ENCODE results near the gene DAGLA. TPM values are rescaled to one million over a fixed set of nuclear protein-coding genes. Genes with fewer than 3 reads are reported as not detected.

DAGLA gene
- total and polyA plus RNA-seq, 2 of the 13 experiments (the other 11 are each of a cell fraction or from before 2014, with no cell fraction given), result 2.6 to 3.9 TPM

- TF ChIP-seq TBL1XR1 (IDR thresholded peaks at IDR 0.05; ENCODE audit: borderline replicate concordance, low read length, partially characterized antibody) (peak; percentile 56), THYN1 (CRISPR knock-in tag; IDR thresholded peaks at IDR 0.05; ENCODE audit: borderline replicate concordance, low read depth) (peak; percentile 24; the same call in 1 of the 2 replicates), ZNF251 (CRISPR knock-in tag; IDR thresholded peaks at IDR 0.05) (no peak), ZNF792 (CRISPR knock-in tag; IDR thresholded peaks at IDR 0.05) (peak; percentile 94; the same call in 1 of the 2 replicates), KAT2B (IDR thresholded peaks at IDR 0.05; ENCODE audit: borderline replicate concordance, low read depth, low read length) (no peak), MXD1 (CRISPR knock-in tag; IDR thresholded peaks at IDR 0.05) (peak; percentile 81; the same call in 1 of the 2 replicates), ZNF468 (CRISPR knock-in tag; IDR thresholded peaks at IDR 0.05) (no peak), FLYWCH1 (CRISPR knock-in tag; IDR thresholded peaks at IDR 0.05) (no peak), PHF21A (CRISPR knock-in tag; IDR thresholded peaks at IDR 0.05) (peak; percentile 96), ZNF17 (CRISPR knock-in tag; IDR thresholded peaks at IDR 0.05) (no peak), LCORL (IDR thresholded peaks at IDR 0.05) (no peak), LCORL (CRISPR knock-in tag; IDR thresholded peaks at IDR 0.05) (peak; percentile 84), RFX1 (IDR thresholded peaks at IDR 0.05) (no peak), HMG20B (CRISPR knock-in tag; conservative IDR thresholded peaks at IDR 0.05) (peak; percentile 70; the same call in 1 of the 2 replicates), PAWR (CRISPR knock-in tag; IDR thresholded peaks at IDR 0.05; ENCODE audit: borderline replicate concordance) (no peak), SOX13 (IDR thresholded peaks at IDR 0.05) (peak; percentile 63), SOX13 (CRISPR knock-in tag; conservative IDR thresholded peaks at IDR 0.05 in 1 of 2, IDR thresholded peaks at IDR 0.05 in 1 of 2) (peak in 1 of 2 experiments; percentile 83; a peak in 2 of 4 replicates), MED13 (CRISPR knock-in tag; IDR thresholded peaks at IDR 0.05) (no peak; the same call in 1 of the 2 replicates), TAF1 (CRISPR knock-in tag; IDR thresholded peaks at IDR 0.05) (peak; percentile 55), CREM (IDR thresholded peaks at IDR 0.05) (peak; percentile 62; the same call in 1 of the 2 replicates), CREM (CRISPR knock-in tag; IDR thresholded peaks at IDR 0.05) (no peak), ZFX (CRISPR knock-in tag; IDR thresholded peaks at IDR 0.05; ENCODE audit: low read depth) (peak; percentile 91), ELF1 (CRISPR knock-in tag; IDR thresholded peaks at IDR 0.05) (peak; percentile 65), ZBTB4 (CRISPR knock-in tag; IDR thresholded peaks at IDR 0.05; ENCODE audit: borderline replicate concordance) (peak; percentile 62; the same call in 1 of the 2 replicates), CHD2 (IDR thresholded peaks at IDR 0.05; ENCODE audit: low read depth, low read length) (no peak), NFYC (CRISPR knock-in tag; IDR thresholded peaks at IDR 0.05) (peak; percentile 67)
- TF ChIP-seq, protein P1, sequence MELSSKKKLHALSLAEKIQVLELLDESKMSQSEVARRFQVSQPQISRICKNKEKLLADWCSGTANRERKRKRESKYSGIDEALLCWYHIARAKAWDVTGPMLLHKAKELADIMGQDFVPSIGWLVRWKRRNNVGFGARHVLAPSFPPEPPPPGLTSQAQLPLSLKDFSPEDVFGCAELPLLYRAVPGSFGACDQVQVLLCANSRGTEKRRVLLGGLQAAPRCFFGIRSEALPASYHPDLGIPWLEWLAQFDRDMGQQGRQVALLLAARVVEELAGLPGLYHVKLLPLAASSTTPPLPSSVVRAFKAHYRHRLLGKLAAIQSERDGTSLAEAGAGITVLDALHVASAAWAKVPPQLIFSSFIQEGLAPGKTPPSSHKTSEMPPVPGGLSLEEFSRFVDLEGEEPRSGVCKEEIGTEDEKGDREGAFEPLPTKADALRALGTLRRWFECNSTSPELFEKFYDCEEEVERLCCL (CRISPR knock-in tag; IDR thresholded peaks at IDR 0.05; ENCODE audit: borderline replicate concordance), result no peak
Measured at GRCh38 chr11:61682093-61682732, 2.0 kb downstream of the DAGLA start (continued).
